ENCODE measurements around the gene PAPOLG. TPM values are rescaled to one million over a fixed set of nuclear protein-coding genes. Genes with fewer than 3 reads are reported as not detected.

PAPOLG gene
- total and polyA plus RNA-seq, 2 donors (not counting 1 experiment from before 2014, with no cell fraction given) = 9.4 to 27.5 TPM

DNA sequence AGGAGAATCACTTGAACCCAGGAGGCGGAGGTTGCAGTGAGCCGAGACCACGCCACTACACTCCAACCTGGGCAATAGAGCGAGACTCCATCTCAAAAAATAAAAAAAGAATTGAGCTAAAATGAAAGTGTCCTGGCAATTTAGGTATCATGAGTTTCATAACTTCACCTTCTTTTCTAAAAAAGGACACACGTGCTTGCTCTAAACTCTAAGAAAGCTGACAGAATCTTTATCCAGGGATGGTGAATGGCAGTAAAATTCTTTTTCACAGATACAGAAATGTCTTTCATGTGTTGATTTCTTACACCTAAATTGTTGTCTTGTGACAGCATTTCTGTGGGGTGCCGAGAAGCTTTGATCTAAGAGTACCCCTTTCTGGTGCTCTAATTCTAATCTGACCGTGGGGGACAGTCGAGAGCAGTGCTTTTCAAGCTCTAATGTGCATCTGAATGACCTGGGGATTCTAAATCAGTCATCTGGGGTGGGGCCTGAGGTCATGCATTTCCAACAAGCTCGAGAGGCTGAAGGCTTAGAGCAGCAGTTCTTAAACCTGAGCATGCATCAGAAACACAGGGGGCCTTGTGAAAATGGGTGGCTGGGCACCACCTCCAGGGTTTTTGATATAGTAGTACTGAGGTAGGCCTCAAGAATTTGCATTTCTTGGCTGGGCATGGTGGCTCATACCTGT, 83.2 kb downstream of the PAPOLG start:
- Histone ChIP-seq H3K9ac (ENCODE audit: low read length) (peak overlapping the region; percentile 37), H3K36me3 (replicated peaks in 1 of 2; ENCODE audit: control extremely low read depth in 1 of 2, control insufficient read depth in 1 of 2, extremely low read depth in 1 of 2, insufficient read depth in 2 of 2, low read length in 1 of 2) (no peaks in the 10 kb centered on the region), H3K9me3 (ENCODE audit: control extremely low read depth in 1 of 3, control insufficient read depth in 2 of 3, insufficient read depth in 1 of 3, low read length in 2 of 3) (peaks cover 0 to 8% (median 0%) of the 10 kb centered on the region in 3 donors), H3K27me3 (replicated peaks in 1 of 4; ENCODE audit: control extremely low read depth in 1 of 4, control insufficient read depth in 3 of 4, insufficient read depth in 4 of 4, low read length in 3 of 4) (no peaks in the 10 kb centered on the region), H3K4me3 (ENCODE audit: control extremely low read depth in 1 of 5, extremely low read depth in 1 of 5, insufficient read depth in 1 of 5, low read depth in 2 of 5, low read length in 4 of 5) (peak overlapping the region in 2 of 5 experiments; percentile 8 to 37), H4K20me1 (ENCODE audit: control insufficient read depth, insufficient read depth, low read length, poor library complexity, severe bottlenecking) (no peaks in the 10 kb centered on the region), H3K4me1 (ENCODE audit: control insufficient read depth in 2 of 2, insufficient read depth in 2 of 2, low read length in 2 of 2) (peaks cover 90 to 96% of the 10 kb centered on the region in 2 donors), H3K4me2 (replicated peaks; ENCODE audit: low read depth, low read length, poor library complexity, severe bottlenecking) (peak overlapping the region; percentile 61), H3K79me2 (ENCODE audit: control insufficient read depth, insufficient read depth, low read length) (peaks cover 20% of the 10 kb centered on the region), H3K27ac (ENCODE audit: low read length in 2 of 2) (peak overlapping the region; percentile 87 to 92), H2AFZ (ENCODE audit: insufficient read depth, low read depth, low read length, poor library complexity, severe bottlenecking) (peak overlapping the region; percentile 62)
- no peak for TF ChIP-seq EZH2 (IDR thresholded peaks at IDR 0.05; ENCODE audit: borderline replicate concordance, insufficient read depth, low read depth, low read length, poor library complexity, severe bottlenecking)
- TF ChIP-seq, protein P1, sequence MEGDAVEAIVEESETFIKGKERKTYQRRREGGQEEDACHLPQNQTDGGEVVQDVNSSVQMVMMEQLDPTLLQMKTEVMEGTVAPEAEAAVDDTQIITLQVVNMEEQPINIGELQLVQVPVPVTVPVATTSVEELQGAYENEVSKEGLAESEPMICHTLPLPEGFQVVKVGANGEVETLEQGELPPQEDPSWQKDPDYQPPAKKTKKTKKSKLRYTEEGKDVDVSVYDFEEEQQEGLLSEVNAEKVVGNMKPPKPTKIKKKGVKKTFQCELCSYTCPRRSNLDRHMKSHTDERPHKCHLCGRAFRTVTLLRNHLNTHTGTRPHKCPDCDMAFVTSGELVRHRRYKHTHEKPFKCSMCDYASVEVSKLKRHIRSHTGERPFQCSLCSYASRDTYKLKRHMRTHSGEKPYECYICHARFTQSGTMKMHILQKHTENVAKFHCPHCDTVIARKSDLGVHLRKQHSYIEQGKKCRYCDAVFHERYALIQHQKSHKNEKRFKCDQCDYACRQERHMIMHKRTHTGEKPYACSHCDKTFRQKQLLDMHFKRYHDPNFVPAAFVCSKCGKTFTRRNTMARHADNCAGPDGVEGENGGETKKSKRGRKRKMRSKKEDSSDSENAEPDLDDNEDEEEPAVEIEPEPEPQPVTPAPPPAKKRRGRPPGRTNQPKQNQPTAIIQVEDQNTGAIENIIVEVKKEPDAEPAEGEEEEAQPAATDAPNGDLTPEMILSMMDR (IDR thresholded peaks at IDR 0.05) = no peak
- DNase-seq = peak; percentile 63
- ATAC-seq (ENCODE audit: low read depth) = peak; percentile 18
- Mint-ChIP-seq H3K27me3 (no peaks in the 10 kb centered on the region), H3K9me3 (ENCODE audit: insufficient read depth) (no peaks in the 10 kb centered on the region), H3K27ac (peak overlapping the region; percentile 96), H3K4me3 (peak overlapping the region; percentile 59), H3K4me1 (peaks cover 81% of the 10 kb centered on the region)
- ChIA-PET CTCF (interaction anchor here (0.7 to 4.2 kb wide), 16 partner anchors 13 to 52 kb away, joined by 3 to 63 read pairs (median 4); partner anchors contain the start of gene REL), POLR2A (interaction anchor here (0.6 to 5.1 kb wide), 3 partner anchors 24 to 45 kb away, joined by 3 to 78 read pairs (median 9); partner anchors contain the start of gene REL)
- 13% methylated on average over 4 of the region's 9 CpGs for WGBS (ENCODE audit: insufficient coverage)
- intact Hi-C loops (cut with micrococcal nuclease) = no loop called here

DNA sequence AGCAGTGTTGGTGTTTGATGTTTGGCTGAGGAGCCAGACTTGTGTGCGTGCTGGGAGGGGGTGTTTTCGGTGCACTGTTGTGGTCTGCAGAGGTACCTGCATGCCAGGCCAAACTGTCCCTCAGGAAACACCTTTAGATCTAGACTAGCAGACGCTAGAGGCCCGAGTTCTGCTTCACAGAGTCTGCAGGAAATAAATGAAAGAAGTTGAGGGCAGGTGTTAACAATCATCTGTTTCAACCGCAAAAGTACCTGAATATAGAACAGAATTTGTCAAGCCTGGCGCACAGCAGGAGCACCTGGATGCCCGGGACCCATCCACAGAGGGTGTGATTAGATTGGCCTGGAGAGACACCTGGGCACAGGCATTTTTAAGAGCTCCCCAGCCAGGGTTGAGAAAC, 84.8 kb downstream of the PAPOLG start:
- ChIA-PET POLR2A (interaction anchor here (1.0 to 5.1 kb wide), 6 partner anchors 23 to 40 kb away, joined by 3 to 78 read pairs (median 6); partner anchors contain the start of gene REL), CTCF (interaction anchor here (0.7 to 4.2 kb wide), 5 partner anchors 22 to 158 kb away, joined by 3 to 63 read pairs (median 6); partner anchors contain the start of gene REL)
- WGBS (ENCODE audit: insufficient coverage) = 0% methylated on average over 7 of the region's 7 CpGs
- ATAC-seq (ENCODE audit: low read depth) (peak; percentile 83), DNase-seq (peak; percentile 86)
- H3K79me2 ChIP-seq (ENCODE audit: control insufficient read depth, insufficient read depth, low read length) = peaks cover 6% of the 10 kb centered on the region
- Mint-ChIP-seq H3K27ac (peak overlapping the region; percentile 93), H3K4me1 (peaks cover 78% of the 10 kb centered on the region), H3K9me3 (ENCODE audit: insufficient read depth) (no peaks in the 10 kb centered on the region), H3K27me3 (no peaks in the 10 kb centered on the region), H3K4me3 (peak overlapping the region; percentile 74)
- H3K27me3 ChIP-seq (replicated peaks in 1 of 4; ENCODE audit: control extremely low read depth in 1 of 4, control insufficient read depth in 3 of 4, insufficient read depth in 4 of 4, low read length in 3 of 4) = no peaks in the 10 kb centered on the region
- no peak overlapping the region for H2AFZ ChIP-seq (ENCODE audit: insufficient read depth, low read depth, low read length, poor library complexity, severe bottlenecking)
- intact Hi-C loops (cut with micrococcal nuclease) = loop anchor here (1.0 to 5.0 kb wide), 3 partner anchors 27 to 39 kb away; no protein-coding TSS in a partner anchor
- no peak for TF ChIP-seq EZH2 (IDR thresholded peaks at IDR 0.05; ENCODE audit: borderline replicate concordance, insufficient read depth, low read depth, low read length, poor library complexity, severe bottlenecking)
- TF ChIP-seq, protein P1 (IDR thresholded peaks at IDR 0.05) = no peak
- peak overlapping the region; percentile 61 for H3K4me2 ChIP-seq (replicated peaks; ENCODE audit: low read depth, low read length, poor library complexity, severe bottlenecking)
- no peaks in the 10 kb centered on the region for H4K20me1 ChIP-seq (ENCODE audit: control insufficient read depth, insufficient read depth, low read length, poor library complexity, severe bottlenecking)
- no peak overlapping the region for H3K9ac ChIP-seq (ENCODE audit: low read length)
- no peaks in the 10 kb centered on the region for H3K36me3 ChIP-seq (replicated peaks in 1 of 2; ENCODE audit: control extremely low read depth in 1 of 2, control insufficient read depth in 1 of 2, extremely low read depth in 1 of 2, insufficient read depth in 2 of 2, low read length in 1 of 2)
- peak overlapping the region; percentile 87 to 92 for H3K27ac ChIP-seq (ENCODE audit: low read length in 2 of 2)
- peaks cover 0 to 18% (median 0%) of the 10 kb centered on the region in 3 donors for H3K9me3 ChIP-seq (ENCODE audit: control extremely low read depth in 1 of 3, control insufficient read depth in 2 of 3, insufficient read depth in 1 of 3, low read length in 2 of 3)
- H3K4me3 ChIP-seq (ENCODE audit: control extremely low read depth in 1 of 5, extremely low read depth in 1 of 5, insufficient read depth in 1 of 5, low read depth in 2 of 5, low read length in 4 of 5) = peak overlapping the region in 2 of 5 experiments; percentile 23 to 25
- H3K4me1 ChIP-seq (ENCODE audit: control insufficient read depth in 2 of 2, insufficient read depth in 2 of 2, low read length in 2 of 2) = peaks cover 83 to 87% of the 10 kb centered on the region in 2 donors

All from B cell (primary cell).